VCaP (cell line): Measurements from ENCODE around the gene L3MBTL4.

Experiments
- H3K27ac ChIP-seq: fragments of 450-650 bp; 2 replicates; pipeline ENCODE4 v1.5.1; 2017
- TF ChIP-seq, protein P1 (sequence below): fragments of 450-650 bp; conservative IDR thresholded peaks from 2 replicates; pipeline ENCODE4 v1.5.1; 2017; ENCODE audit warnings: mild to moderate bottlenecking, moderate library complexity

L3MBTL4 gene

DNA sequence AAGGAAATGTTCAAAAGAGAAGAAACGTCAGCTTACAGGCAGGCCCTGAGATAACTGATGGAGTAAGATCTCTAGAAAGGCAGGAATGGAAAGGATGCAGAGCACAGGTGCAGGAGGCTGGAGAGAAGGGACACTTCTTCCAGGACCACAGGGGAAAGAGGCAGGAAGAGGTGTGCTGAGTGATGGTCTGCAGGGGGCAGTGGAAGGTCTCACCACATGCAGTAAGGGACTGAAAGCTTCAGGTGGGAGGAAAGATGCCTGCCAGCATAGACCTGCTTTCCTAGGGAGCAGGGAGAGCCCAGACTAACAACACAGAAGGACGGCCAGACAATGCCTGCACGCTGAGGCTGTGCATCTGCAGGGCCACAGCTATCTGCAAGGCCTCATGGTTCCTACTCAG lies 156.8 kb downstream of the L3MBTL4 start:
- TF ChIP-seq, protein P1, sequence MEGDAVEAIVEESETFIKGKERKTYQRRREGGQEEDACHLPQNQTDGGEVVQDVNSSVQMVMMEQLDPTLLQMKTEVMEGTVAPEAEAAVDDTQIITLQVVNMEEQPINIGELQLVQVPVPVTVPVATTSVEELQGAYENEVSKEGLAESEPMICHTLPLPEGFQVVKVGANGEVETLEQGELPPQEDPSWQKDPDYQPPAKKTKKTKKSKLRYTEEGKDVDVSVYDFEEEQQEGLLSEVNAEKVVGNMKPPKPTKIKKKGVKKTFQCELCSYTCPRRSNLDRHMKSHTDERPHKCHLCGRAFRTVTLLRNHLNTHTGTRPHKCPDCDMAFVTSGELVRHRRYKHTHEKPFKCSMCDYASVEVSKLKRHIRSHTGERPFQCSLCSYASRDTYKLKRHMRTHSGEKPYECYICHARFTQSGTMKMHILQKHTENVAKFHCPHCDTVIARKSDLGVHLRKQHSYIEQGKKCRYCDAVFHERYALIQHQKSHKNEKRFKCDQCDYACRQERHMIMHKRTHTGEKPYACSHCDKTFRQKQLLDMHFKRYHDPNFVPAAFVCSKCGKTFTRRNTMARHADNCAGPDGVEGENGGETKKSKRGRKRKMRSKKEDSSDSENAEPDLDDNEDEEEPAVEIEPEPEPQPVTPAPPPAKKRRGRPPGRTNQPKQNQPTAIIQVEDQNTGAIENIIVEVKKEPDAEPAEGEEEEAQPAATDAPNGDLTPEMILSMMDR = no peak
- H3K27ac ChIP-seq = no peak overlapping the region

GRCh38 chr18:6256521-6256920 lies 158.2 kb downstream of the L3MBTL4 start:
- TF ChIP-seq, protein P1 = no peak
- no peak overlapping the region for H3K27ac ChIP-seq

DNA sequence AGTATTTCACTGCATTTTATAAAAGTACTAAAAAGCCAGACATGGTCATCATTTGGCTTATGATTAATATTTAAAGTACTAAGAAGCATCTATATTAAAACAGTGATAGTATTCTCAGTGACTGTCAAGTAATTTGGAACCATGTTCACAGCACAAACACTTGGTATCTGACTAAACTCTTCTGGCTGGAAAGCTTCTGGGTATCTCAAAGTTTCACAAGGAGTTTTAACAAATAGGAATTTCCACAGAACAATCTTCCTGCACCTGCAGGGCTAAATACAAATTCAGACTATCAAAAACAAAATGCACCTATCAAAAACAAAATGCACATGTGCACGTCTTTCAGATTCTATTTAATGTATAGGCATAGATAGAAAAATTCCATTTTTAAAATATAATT lies 158.8 kb downstream of the L3MBTL4 start:
- H3K27ac ChIP-seq = no peak overlapping the region
- TF ChIP-seq, protein P1 = no peak

- TF ChIP-seq, protein P1 = no peak
Observed at GRCh38 chr18:6255116-6255705, 159.5 kb downstream of the L3MBTL4 start.

GRCh38 chr18:6254456-6254855 lies 160.3 kb downstream of the L3MBTL4 start:
- TF ChIP-seq, protein P1 = no peak
- H3K27ac ChIP-seq = no peak overlapping the region

More at GRCh38 chr18:6255116-6255705, 159.5 kb downstream of the L3MBTL4 start:
- H3K27ac ChIP-seq = no peak overlapping the region

DNA sequence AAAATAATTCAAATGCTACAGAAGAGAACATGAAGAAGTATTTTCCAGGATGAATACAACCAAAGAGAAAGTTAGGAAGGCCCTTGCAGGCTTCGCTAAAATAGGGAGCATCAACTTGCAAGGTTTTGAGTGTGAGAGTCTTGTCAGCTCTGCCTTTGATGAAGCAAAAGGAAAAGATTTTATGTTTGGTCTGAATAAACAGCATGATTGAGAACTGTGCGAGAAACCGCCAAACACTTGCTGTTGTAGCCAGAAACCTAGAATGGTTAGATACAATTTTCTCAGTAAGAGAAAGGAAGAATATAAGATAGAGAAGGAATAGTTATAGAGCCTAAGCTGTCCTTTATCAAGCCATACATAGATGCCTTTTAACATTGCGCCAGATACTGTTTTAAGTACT lies 163.6 kb downstream of the L3MBTL4 start:
- TF ChIP-seq, protein P1 = no peak

GRCh38 chr18:6249788-6250187 lies 164.9 kb downstream of the L3MBTL4 start:
- TF ChIP-seq, protein P1 = no peak
- no peak overlapping the region for H3K27ac ChIP-seq

More for the DNA sequence above, 163.6 kb downstream of the L3MBTL4 start:
- H3K27ac ChIP-seq = no peak overlapping the region
